Fibroblast of lung (primary cell): Measurements from ENCODE around the gene C16orf89.

ENCODE experiments used
- EZH2 ChIP-seq: IDR thresholded peaks from 2 replicates; pipeline ENCODE4 v1.5.1; 2012; ENCODE audit warnings: low read length, control low read depth, mild to moderate bottlenecking; ENCODE audit errors: missing control alignments
- TF ChIP-seq, protein P1 (sequence below), 2 donors: IDR thresholded peaks in 1 of 2; conservative IDR thresholded peaks in 1 of 2; 1 replicate in 1 of 2; 2 replicates in 1 of 2; pipeline ENCODE4 v1.5.1; 2011 to 2012; ENCODE audit warnings: low read length in 2 of 2, control low read depth in 1 of 2, inconsistent platforms in 1 of 2, low read depth in 1 of 2, mild to moderate bottlenecking in 1 of 2

DNA sequence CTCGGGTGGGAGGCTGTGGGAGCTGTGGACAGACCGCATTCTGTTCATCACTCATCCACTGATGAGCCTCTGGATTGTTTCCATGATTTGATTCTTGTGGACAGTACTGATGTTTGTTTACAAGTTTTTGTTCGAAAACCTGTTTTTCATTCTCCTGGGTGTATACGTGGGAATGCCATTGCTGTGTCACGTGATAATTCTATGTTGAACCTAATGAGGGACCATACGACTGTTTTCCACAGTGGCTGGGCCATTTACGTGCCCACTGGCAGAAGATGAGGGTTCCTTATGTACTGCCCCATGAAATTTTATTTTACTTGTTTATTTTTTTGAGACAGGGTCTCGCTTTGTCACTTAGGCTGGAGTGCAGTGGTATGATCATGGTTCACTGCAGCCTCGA lies 3.3 kb upstream of the C16orf89 start:
- TF ChIP-seq, protein P1, sequence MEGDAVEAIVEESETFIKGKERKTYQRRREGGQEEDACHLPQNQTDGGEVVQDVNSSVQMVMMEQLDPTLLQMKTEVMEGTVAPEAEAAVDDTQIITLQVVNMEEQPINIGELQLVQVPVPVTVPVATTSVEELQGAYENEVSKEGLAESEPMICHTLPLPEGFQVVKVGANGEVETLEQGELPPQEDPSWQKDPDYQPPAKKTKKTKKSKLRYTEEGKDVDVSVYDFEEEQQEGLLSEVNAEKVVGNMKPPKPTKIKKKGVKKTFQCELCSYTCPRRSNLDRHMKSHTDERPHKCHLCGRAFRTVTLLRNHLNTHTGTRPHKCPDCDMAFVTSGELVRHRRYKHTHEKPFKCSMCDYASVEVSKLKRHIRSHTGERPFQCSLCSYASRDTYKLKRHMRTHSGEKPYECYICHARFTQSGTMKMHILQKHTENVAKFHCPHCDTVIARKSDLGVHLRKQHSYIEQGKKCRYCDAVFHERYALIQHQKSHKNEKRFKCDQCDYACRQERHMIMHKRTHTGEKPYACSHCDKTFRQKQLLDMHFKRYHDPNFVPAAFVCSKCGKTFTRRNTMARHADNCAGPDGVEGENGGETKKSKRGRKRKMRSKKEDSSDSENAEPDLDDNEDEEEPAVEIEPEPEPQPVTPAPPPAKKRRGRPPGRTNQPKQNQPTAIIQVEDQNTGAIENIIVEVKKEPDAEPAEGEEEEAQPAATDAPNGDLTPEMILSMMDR (conservative IDR thresholded peaks at IDR 0.05 in 1 of 2, IDR thresholded peaks at IDR 0.05 in 1 of 2; ENCODE audit: low read depth in 1 of 2, low read length in 2 of 2), result no peak
- no peak for TF ChIP-seq EZH2
